ENCODE data around the gene DENND11.

The DENND11 gene

DNA sequence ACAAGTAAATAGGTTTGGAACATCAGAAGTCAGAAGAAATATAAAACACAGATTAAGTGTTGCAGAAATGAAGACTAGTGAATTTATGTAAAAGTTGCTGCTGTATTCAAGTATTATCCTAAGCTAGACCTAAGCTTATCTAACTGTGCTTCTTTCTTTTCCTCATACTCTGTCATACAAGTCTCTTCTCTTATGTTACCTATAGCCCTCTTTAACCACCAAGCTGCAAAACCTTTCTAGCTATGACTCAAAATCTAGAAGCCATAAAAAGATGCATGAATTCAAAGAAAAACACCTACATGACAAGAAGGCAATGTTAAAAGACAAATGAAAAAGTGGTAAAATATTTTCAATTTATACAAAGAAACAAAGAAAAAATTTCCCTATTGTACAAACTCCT is 23.0 kb downstream of the DENND11 start:
- no peak for DNase-seq (ENCODE audit: low read depth)

DNA sequence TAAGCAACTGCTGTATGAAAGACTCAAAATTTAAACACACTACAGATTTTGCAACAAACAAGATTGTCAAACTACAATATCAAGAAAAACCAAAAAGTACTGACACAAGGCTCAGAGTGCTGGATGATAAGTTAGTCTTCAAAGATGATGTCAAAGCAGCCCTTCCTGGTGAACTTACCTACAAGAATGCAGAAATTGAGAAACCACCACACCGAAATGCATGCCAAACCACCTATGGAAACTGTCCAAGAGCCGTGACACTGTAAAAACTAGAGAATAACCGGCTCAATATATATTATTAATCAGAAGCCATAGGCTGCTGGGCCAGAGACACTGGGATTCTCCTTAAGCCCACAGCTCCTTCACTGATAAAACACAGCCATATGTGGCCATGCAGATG is 25.3 kb downstream of the DENND11 start:
- no peak for DNase-seq (ENCODE audit: low read depth)

- no peak for DNase-seq (ENCODE audit: low read depth)
Observed at GRCh38 chr7:141675436-141676215, 26.3 kb downstream of the DENND11 start.

- no peak for DNase-seq (ENCODE audit: low read depth)
Observed at GRCh38 chr7:141674702-141675101, 27.3 kb downstream of the DENND11 start.

DNA sequence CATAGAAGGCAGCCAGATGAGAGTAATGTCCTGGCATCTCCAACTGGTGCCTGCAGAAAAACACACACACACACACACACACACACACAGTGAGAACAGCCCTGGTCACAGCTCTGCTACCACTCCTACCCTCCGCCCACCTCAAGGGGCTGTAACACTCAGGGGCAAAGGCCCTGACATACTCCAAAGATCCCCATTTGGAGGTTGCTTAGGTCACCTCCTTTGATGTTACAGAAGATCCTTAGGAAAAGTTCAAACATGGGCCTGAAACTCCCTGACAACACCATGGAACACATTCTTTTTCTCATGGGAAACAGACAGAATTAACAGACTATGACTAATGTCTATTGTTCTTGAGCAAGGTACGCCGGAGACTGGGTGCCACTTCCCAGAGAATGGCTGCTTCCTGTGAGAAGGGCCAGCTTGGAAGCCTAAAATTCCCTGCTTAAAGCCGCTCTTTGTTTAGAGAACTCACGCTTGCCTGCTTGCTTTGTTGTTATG is 27.7 kb downstream of the DENND11 start:
- DNase-seq (ENCODE audit: low read depth): no peak

DNA sequence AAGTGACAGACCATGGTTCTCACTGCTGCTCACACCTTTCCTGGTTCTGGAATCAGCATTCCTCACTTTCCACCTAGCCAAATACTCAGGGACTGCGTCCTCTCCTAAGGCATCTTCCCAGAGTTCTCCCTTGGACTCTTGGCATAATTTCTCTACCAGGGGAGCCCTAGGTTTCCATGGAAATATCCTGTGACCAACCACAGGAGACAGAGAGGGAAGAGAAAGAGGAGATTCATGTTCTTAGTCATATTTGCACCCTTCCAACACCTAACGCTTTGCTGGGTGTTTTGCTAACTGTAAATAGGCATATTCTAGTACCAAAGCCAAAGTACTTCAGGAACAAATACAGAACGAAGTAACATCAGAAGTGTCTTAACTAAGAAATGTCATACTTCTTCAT is 28.6 kb downstream of the DENND11 start:
- no peak for DNase-seq (ENCODE audit: low read depth)

- DNase-seq (ENCODE audit: low read depth): no peak
Observed at GRCh38 chr7:141671705-141672496, 30.1 kb downstream of the DENND11 start.

DNA sequence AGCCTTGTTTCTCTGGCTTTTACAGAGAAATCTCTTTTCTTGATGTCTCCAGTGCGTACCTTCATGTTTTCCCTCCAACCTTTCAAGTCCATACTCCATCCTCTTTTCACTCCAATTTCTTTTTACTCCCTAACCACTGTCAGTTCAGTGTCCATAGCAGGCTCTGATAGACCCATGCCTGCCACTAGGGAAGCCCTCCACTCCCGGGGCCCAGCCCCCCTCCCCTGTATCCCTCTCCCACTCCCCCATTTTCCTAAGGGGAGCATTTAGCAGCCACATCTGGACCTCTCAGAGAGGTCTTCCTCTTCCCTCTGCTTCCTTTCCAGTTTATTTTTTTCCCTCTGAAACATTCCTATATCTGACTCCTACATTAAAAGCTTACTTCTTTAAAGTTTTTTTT is 33.1 kb downstream of the DENND11 start:
- no peak for DNase-seq (ENCODE audit: low read depth)

- no peak for DNase-seq (ENCODE audit: low read depth)
Observed at GRCh38 chr7:141666071-141666470, 35.9 kb downstream of the DENND11 start.

DNA sequence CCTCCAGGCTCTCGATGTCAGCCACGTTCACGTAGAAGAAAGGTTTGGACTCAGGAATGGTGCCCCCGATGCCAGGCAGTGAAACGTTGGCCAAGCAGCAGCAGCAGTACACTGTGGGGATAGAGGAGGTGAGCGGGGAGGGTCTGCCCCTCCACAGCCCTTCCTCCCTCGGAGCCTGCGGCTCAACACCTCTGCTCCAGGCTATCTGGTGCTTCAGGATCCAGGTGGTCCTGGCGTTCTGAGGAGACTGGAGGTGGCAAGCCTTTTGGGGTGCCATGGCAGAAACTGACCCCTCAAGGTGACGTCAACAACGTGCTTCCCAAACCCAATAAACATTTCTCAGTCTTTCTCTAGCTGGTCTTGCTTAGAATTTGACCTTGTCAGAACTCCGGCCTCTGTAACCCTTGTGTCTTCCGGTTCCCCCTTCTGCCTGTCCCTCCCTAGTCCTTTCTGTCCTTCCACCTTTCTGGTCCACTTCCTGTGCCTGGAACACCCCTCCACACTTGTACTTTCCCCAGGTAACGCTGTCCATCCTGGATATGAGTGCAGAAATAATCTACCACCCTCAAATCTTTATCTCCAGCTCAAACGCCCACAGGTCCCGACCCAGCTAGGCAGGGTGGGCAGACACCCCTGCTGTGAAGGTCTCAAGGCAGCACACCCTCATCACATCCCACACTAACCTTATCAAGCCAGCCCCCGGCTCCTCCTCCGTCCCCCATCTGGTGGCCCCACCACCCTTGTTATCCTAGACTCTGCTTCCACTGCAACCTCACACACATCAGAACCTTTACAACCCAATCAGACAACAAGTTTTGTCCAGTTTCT is 36.5 kb downstream of the DENND11 start:
- no peak for DNase-seq (ENCODE audit: low read depth)

- DNase-seq (ENCODE audit: low read depth): no peak
Observed at GRCh38 chr7:141664450-141664849, 37.5 kb downstream of the DENND11 start.

DNA sequence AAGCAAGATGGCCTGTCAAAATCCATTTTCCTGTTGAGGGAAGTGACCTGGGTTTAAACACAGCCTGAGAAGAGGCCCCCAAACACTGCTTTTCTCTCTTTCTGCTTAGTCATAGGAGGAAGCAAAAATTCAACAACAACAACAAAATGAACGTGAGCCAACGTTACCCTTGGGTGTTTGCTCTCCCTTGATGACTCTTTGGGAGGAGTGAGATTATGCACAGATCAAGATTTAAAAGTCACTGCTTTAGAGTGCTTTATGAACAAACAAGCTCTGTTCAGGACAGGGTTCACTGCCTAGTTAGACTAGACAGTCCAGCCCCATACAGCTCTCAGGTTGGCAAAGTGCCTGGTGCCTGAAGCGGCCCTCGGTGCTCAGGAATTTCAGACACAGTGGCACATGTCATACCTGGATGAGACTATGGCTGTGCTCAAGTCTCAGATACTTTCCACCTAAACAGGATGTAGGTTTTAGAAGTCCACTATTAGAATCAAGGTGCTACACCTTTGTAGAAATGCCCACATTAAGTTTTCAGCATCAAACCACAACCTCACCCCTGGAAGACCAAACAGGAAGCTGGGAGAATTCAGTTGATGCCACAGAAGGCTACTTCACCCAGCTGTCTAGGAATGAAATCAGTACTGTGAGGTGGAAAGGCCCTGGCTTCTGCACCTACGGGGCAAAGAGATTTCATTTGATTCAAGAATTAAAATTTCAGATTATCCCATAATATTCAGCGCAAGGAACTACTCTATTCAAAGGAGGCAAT is 38.7 kb downstream of the DENND11 start:
- DNase-seq (ENCODE audit: low read depth): no peak

DNA sequence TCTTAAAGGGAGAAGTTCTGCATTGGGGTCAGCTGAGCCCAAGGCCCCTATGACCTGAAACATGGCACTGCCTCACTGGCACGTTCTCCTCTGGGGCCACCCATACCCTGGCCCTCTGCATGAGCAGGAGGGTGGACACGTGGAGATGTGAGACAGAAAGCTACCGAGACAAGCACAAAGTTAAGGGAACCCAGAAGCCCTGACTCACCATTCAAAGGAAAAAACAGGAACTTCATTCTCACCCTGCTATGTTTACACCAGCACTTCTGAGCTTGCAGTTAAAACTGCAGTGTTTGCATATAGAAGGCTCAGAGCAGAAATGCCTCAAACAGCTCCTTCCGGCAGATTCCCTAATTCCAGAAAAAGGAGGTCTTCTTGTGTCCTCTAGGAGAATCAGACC is 41.7 kb downstream of the DENND11 start:
- DNase-seq (ENCODE audit: low read depth): no peak

DNA sequence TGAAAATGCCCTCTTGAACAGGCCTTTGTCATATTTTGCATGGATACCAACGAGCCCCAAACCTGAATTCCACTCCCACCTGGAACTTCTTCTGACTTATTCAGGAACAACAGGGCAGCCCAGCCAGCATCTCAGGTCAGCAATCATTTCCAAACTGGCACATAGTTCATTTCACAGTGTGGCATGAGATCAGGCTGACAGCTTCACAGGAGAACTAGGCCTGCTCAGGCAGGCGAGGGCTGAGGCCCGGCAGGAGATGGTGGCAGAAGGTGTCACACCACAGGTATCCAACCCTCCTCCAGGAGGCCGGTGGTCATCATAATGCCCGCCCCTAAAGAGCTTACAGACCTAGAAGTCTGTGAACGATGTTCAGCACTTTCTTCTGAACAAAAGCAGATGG is 42.5 kb downstream of the DENND11 start:
- no peak for DNase-seq (ENCODE audit: low read depth)

DNA sequence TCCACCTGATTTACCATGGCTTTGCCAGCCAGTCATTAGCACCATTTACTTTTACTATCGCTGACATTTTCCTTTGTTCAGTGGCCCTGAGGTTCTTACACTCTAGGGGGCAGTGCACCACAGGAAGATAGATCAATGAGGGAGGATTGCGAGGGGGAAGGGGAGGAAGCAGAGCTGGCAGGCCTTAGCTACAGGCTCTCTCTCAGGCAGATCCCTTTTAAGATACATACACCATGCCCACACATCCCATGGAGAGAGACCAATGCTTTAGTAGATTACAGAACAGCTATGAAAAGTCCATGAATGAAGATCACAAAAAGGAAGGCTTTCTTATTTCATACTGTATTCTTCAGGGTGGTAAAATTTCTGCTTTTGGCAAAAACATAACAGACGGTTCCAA is 47.4 kb downstream of the DENND11 start:
- DNase-seq (ENCODE audit: low read depth): no peak

GRCh38 chr7:141652691-141653090 is 49.3 kb downstream of the DENND11 start:
- no peak for DNase-seq (ENCODE audit: low read depth)
